ENCODE data around the gene WDR37. TPM values are rescaled to one million over a fixed set of nuclear protein-coding genes. Genes with fewer than 3 reads are reported as not detected.

WDR37 gene
- total and polyA plus RNA-seq, 9 of the 15 experiments (the other 6 are each of a cell fraction or from before 2014, with no cell fraction given), result 2.3 to 11.6 (median 6.7) TPM

DNA sequence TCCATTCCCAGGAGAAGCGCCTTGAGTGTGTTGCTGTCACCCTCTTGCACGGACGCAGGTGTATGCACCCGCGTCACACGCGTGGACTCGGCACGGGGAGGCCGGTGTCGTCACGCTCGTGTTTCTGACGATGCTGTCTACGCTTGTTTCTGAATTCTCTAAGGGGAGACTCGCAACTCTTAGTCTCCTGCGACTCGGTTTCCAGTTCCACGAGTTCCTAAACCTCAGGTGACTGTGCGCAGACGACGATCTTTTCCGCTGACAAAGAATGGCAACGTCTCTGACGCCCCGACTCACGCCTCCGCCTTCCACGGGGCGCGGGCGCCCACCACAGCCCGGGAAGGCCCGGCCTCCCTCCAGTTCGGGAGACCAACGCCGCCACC, 7.8 kb upstream of the WDR37 start (continued):
- TF ChIP-seq E4F1 (CRISPR knock-in tag; IDR thresholded peaks at IDR 0.05; ENCODE audit: borderline replicate concordance) (no peak), SAP30 (IDR thresholded peaks at IDR 0.05; ENCODE audit: borderline replicate concordance, insufficient read depth, low read depth, low read length, poor library complexity, severe bottlenecking) (peak; percentile 52), PHB (CRISPR knock-in tag; IDR thresholded peaks at IDR 0.05) (0 out of 2 replicates have a peak, but pooled peaks have one; percentile 40), ZNF165 (CRISPR knock-in tag; IDR thresholded peaks at IDR 0.05; ENCODE audit: borderline replicate concordance) (no peak), MYC (IDR thresholded peaks at IDR 0.05; ENCODE audit: low read depth, low read length) (no peak), MYC (CRISPR knock-in tag; IDR thresholded peaks at IDR 0.05; ENCODE audit: borderline replicate concordance, low read depth) (peak; percentile 57; the same call in 1 of the 2 replicates), PHF20 (IDR thresholded peaks at IDR 0.05; ENCODE audit: partially characterized antibody) (peak; percentile 16), HBP1 (CRISPR knock-in tag; IDR thresholded peaks at IDR 0.05) (no peak), ZBTB2 (IDR thresholded peaks at IDR 0.05) (0 out of 2 replicates have a peak, but pooled peaks have one; percentile 43), RAD21 (CRISPR knock-in tag; conservative IDR thresholded peaks at IDR 0.05 in 1 of 2, IDR thresholded peaks at IDR 0.05 in 1 of 2) (no peak)
- TF ChIP-seq, protein P1, sequence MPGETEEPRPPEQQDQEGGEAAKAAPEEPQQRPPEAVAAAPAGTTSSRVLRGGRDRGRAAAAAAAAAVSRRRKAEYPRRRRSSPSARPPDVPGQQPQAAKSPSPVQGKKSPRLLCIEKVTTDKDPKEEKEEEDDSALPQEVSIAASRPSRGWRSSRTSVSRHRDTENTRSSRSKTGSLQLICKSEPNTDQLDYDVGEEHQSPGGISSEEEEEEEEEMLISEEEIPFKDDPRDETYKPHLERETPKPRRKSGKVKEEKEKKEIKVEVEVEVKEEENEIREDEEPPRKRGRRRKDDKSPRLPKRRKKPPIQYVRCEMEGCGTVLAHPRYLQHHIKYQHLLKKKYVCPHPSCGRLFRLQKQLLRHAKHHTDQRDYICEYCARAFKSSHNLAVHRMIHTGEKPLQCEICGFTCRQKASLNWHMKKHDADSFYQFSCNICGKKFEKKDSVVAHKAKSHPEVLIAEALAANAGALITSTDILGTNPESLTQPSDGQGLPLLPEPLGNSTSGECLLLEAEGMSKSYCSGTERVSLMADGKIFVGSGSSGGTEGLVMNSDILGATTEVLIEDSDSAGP (CRISPR knock-in tag; IDR thresholded peaks at IDR 0.05), result 0 out of 2 replicates have a peak, but pooled peaks have one; percentile 41

Data from K562 (cell line).